OCI-LY7 (cell line): ENCODE results near the gene MAGI1.

Source experiments
- EZH2phosphoT487 ChIP-seq: fragments of 200-600 bp; sonication (generic); IDR thresholded peaks from 2 replicates; pipeline ENCODE4 v1.6.1; 2018; ENCODE audit warnings: low read depth, borderline replicate concordance, mild to moderate bottlenecking, mixed run types, antibody characterized with exemption, low read length, moderate library complexity, mixed read lengths
- TF ChIP-seq, protein P1 (sequence below): fragments of 200-600 bp; sonication (generic); conservative IDR thresholded peaks from 2 replicates; pipeline ENCODE4 v1.5.1; 2014; ENCODE audit warnings: mild to moderate bottlenecking, antibody characterized with exemption, low read length, moderate library complexity, mixed read lengths

DNA sequence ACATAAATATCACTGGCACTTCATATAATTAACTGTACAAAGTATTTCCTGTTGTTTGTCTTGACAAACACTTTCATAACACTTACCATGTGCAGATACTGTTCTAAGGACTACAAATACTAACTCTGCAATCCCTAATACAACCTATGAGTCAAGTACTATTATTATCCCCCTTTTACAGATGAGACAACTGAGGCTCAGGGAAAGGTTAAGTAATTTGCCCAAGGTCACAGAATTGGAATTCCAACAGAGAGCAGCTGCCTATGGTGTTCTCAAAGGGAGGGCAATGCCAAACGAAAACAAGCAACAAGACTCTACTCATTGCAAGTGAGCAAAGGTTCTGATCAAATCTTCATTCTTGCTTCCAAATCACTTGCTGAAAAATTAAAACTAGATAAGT lies 85.9 kb downstream of the MAGI1 start:
- TF ChIP-seq, protein P1, sequence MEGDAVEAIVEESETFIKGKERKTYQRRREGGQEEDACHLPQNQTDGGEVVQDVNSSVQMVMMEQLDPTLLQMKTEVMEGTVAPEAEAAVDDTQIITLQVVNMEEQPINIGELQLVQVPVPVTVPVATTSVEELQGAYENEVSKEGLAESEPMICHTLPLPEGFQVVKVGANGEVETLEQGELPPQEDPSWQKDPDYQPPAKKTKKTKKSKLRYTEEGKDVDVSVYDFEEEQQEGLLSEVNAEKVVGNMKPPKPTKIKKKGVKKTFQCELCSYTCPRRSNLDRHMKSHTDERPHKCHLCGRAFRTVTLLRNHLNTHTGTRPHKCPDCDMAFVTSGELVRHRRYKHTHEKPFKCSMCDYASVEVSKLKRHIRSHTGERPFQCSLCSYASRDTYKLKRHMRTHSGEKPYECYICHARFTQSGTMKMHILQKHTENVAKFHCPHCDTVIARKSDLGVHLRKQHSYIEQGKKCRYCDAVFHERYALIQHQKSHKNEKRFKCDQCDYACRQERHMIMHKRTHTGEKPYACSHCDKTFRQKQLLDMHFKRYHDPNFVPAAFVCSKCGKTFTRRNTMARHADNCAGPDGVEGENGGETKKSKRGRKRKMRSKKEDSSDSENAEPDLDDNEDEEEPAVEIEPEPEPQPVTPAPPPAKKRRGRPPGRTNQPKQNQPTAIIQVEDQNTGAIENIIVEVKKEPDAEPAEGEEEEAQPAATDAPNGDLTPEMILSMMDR: no peak
- no peak for TF ChIP-seq EZH2phosphoT487
